LNCaP clone FGC (cell line): ENCODE results near the gene CCL22.
"Not testable (repeated sequence)": the region's sequence is repeated elsewhere in the genome, so short reads cannot be mapped to it uniquely, and the experiment has no call there.

ENCODE experiments used
- DNase-seq: peaks from one replicate; pipeline ENCODE4 v3.0.0-alpha.2; 2011; ENCODE audit warnings: low read depth
- H3K4me3 ChIP-seq: 2 replicates; pipeline ENCODE4 v1.5.1; 2011; ENCODE audit warnings: mild to moderate bottlenecking, low read depth, low read length, control low read depth
- CTCF ChIP-seq: IDR thresholded peaks from 2 replicates; pipeline ENCODE4 v1.5.1; 2012; ENCODE audit warnings: mild to moderate bottlenecking; ENCODE audit not compliant: control insufficient read depth, insufficient read depth; ENCODE audit errors: extremely low read depth

The CCL22 gene

GRCh38 chr16:57374067-57374534 is 15.5 kb downstream of the CCL22 start:
- no peak overlapping the region for H3K4me3 ChIP-seq
- TF ChIP-seq CTCF = no peak
- DNase-seq = no peak

- DNase-seq, H3K4me3 ChIP-seq: not testable (repeated sequence)
Measured at GRCh38 chr16:57374925-57375465, 16.4 kb downstream of the CCL22 start.

GRCh38 chr16:57376313-57376818 is 17.8 kb downstream of the CCL22 start:
- DNase-seq = no peak
- no peak for TF ChIP-seq CTCF
- H3K4me3 ChIP-seq = no peak overlapping the region

GRCh38 chr16:57377080-57377841 is 18.7 kb downstream of the CCL22 start:
- H3K4me3 ChIP-seq = no peak overlapping the region
- TF ChIP-seq CTCF = no peak
- no peak for DNase-seq

GRCh38 chr16:57379579-57379978 is 21.0 kb downstream of the CCL22 start:
- no peak for TF ChIP-seq CTCF
- no peak for DNase-seq
- H3K4me3 ChIP-seq = no peak overlapping the region

GRCh38 chr16:57380671-57381462 is 22.3 kb downstream of the CCL22 start:
- no peak for DNase-seq
- no peak overlapping the region for H3K4me3 ChIP-seq
- no peak for TF ChIP-seq CTCF
